UCSD-AML1 (cell line): ENCODE results near the gene STRN.

Experiments
- DNase-seq: peaks from one replicate; lab custom pipeline; 2025; ENCODE audit not compliant: unreplicated experiment; lab: John Stamatoyannopoulos, UW

The STRN gene

DNA sequence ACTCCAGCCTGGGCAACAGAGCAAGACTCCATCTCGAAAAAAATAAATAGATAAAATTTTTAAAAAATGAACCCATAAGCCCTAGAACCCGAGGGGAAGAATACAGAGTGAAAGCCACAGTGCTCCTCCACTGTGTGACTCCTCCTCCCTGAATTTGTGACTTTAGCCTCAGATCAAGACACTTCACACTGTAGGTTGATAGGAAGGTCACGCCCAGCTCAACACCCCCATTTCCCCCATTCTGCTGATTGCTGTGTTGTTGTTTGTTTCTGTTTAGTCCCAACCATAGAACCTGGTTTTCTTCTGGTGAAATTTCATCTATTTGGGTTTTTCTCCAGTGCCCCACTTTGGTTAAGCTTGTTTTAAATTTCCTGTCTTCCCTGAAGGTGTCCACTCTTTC, 167.6 kb downstream of the STRN start:
- DNase-seq = no peak

DNA sequence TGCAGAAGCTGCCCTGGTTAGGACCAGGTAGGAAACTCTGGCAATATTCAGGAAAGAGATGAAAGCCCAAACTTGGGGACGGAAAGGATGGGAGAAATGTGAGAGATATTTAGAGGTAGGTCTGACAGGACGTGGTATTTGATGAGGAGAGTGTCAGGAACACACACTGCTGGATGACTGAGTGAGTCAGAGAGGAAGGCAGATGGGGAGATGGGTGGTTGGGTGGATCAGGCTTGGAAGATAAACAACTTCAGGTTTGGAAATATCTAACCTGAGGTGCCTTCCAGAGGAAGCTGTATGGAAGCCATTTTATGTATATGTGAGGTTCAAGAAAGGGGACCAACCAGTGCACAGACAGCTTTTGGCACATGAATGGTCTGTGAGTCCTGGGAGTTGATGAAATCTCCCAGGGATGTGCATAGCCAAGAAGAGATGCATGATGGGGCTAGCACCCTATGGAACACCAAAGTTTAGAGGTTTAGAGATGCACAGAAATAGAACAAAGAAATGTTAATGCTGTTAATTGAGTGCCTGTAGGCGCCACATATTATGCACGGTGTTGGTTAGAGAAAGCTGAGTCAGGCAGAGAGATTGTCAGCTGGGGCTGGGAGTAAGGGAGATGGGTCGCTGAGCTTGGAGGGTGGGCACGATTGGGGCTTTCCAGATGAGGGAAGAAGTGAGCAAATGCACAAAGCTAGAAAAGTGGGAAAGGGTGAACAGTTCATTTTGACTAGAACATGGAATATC, 168.8 kb downstream of the STRN start:
- no peak for DNase-seq
